ENCODE results near the gene DOCK11.
"Not testable (repeated sequence)": the region's sequence is repeated elsewhere in the genome, so short reads cannot be mapped to it uniquely, and the experiment has no call there.

The DOCK11 gene

GRCh38 chrX:118583781-118584180, 88.2 kb downstream of the DOCK11 start:
- no peak for DNase-seq (ENCODE audit: low read depth)
- no peak overlapping the region for H3K4me3 ChIP-seq (ENCODE audit: low read depth, low read length)
- no peak for TF ChIP-seq CTCF (conservative IDR thresholded peaks at IDR 0.05; ENCODE audit: low read depth, low read length)

GRCh38 chrX:118585296-118585695, 89.7 kb downstream of the DOCK11 start:
- DNase-seq (ENCODE audit: low read depth): no peak
- no peak for TF ChIP-seq CTCF (conservative IDR thresholded peaks at IDR 0.05; ENCODE audit: low read depth, low read length)
- H3K4me3 ChIP-seq (ENCODE audit: low read depth, low read length): no peak overlapping the region

GRCh38 chrX:118586206-118586605, 90.6 kb downstream of the DOCK11 start:
- H3K4me3 ChIP-seq (ENCODE audit: low read depth, low read length); DNase-seq (ENCODE audit: low read depth): not testable (repeated sequence)

GRCh38 chrX:118588715-118589114, 93.1 kb downstream of the DOCK11 start:
- no peak for DNase-seq (ENCODE audit: low read depth)
- no peak for TF ChIP-seq CTCF (conservative IDR thresholded peaks at IDR 0.05; ENCODE audit: low read depth, low read length)
- H3K4me3 ChIP-seq (ENCODE audit: low read depth, low read length): no peak overlapping the region

- no peak for TF ChIP-seq CTCF (conservative IDR thresholded peaks at IDR 0.05; ENCODE audit: low read depth, low read length)
- H3K4me3 ChIP-seq (ENCODE audit: low read depth, low read length): no peak overlapping the region
- no peak for DNase-seq (ENCODE audit: low read depth)
These were observed 93.6 kb downstream of the DOCK11 start for GRCh38 chrX:118589227-118589626.

- no peak overlapping the region for H3K4me3 ChIP-seq (ENCODE audit: low read depth, low read length)
- TF ChIP-seq CTCF (conservative IDR thresholded peaks at IDR 0.05; ENCODE audit: low read depth, low read length): no peak
- DNase-seq (ENCODE audit: low read depth): no peak
These were observed 97.8 kb downstream of the DOCK11 start for GRCh38 chrX:118593407-118593806.

GRCh38 chrX:118594697-118595420, 99.2 kb downstream of the DOCK11 start:
- no peak overlapping the region for H3K4me3 ChIP-seq (ENCODE audit: low read depth, low read length)
- no peak for TF ChIP-seq CTCF (conservative IDR thresholded peaks at IDR 0.05; ENCODE audit: low read depth, low read length)
- peak; percentile 28 for DNase-seq (ENCODE audit: low read depth)

All from choroid plexus epithelial cell (primary cell).